ENCODE measurements around the gene COLGALT1. TPM values are rescaled to one million over a fixed set of nuclear protein-coding genes. Genes with fewer than 3 reads are reported as not detected.

The COLGALT1 gene
- total RNA-seq, 1 donor from 2014 or later, result 121 TPM

GRCh38 chr19:17616961-17617806 lies 61.7 kb downstream of the COLGALT1 start:
- H3K27me3 Mint-ChIP-seq (ENCODE audit: unreplicated experiment), result no peaks in the 10 kb centered on the region
- H3K27ac Mint-ChIP-seq (ENCODE audit: unreplicated experiment), result no peak overlapping the region
- DNase-seq (ENCODE audit: extremely low spot score, unreplicated experiment), result no peak

GRCh38 chr19:17617807-17618192 lies 62.4 kb downstream of the COLGALT1 start:
- no peak overlapping the region for H3K4me3 Mint-ChIP-seq (ENCODE audit: unreplicated experiment)
- no peaks in the 10 kb centered on the region for H3K4me1 Mint-ChIP-seq (ENCODE audit: unreplicated experiment)
- H3K27me3 Mint-ChIP-seq (ENCODE audit: unreplicated experiment), result no peaks in the 10 kb centered on the region
- TF ChIP-seq CTCF (IDR thresholded peaks at IDR 0.05), result no peak
- no peak for DNase-seq (ENCODE audit: extremely low spot score, unreplicated experiment)
- H3K9me3 Mint-ChIP-seq (ENCODE audit: unreplicated experiment), result peaks cover 9% of the 10 kb centered on the region
- no peak overlapping the region for H3K27ac Mint-ChIP-seq (ENCODE audit: unreplicated experiment)
- no peaks in the 10 kb centered on the region for H3K36me3 Mint-ChIP-seq (ENCODE audit: unreplicated experiment)

More at GRCh38 chr19:17616961-17617806, 61.7 kb downstream of the COLGALT1 start:
- TF ChIP-seq CTCF (IDR thresholded peaks at IDR 0.05), result no peak
- no peak overlapping the region for H3K4me3 Mint-ChIP-seq (ENCODE audit: unreplicated experiment)
- no peaks in the 10 kb centered on the region for H3K4me1 Mint-ChIP-seq (ENCODE audit: unreplicated experiment)
- no peaks in the 10 kb centered on the region for H3K36me3 Mint-ChIP-seq (ENCODE audit: unreplicated experiment)
- H3K9me3 Mint-ChIP-seq (ENCODE audit: unreplicated experiment), result peaks cover 9% of the 10 kb centered on the region

DNA sequence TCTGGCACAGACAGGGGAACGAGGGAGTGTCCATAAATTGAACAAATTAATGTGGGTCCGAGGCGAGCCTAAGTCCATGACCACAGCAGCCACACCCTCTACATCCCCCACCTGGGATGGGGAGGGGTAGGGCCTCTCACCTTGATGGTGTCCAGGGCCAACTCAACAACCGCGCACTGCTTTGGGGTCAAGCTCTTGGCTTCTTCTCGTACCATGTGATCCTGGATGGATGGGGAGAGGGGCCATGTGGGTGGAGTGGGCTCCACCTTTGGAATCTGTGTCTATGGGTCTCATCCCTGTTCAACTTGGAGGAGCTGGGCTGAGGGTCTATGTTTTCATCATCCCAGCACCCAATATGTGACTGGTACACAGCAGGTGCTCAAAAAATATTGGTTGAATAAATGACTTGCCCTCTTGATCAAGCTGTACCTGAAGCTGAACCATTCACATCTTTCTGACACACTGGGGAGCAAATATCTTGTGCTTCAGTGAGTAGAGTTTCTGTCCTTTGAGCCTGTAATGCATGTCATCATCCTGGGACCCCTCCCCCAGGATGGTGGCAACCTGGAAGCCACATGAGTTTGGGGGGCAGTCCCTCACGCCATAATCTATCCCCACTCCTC lies 62.9 kb downstream of the COLGALT1 start:
- H3K27ac Mint-ChIP-seq (ENCODE audit: unreplicated experiment), result no peak overlapping the region
- peaks cover 9% of the 10 kb centered on the region for H3K9me3 Mint-ChIP-seq (ENCODE audit: unreplicated experiment)
- H3K27me3 Mint-ChIP-seq (ENCODE audit: unreplicated experiment), result no peaks in the 10 kb centered on the region

GRCh38 chr19:17618936-17619335 lies 63.5 kb downstream of the COLGALT1 start:
- Mint-ChIP-seq H3K27ac (ENCODE audit: unreplicated experiment) (no peak overlapping the region), H3K9me3 (ENCODE audit: unreplicated experiment) (peaks cover 9% of the 10 kb centered on the region), H3K4me3 (ENCODE audit: unreplicated experiment) (no peak overlapping the region), H3K36me3 (ENCODE audit: unreplicated experiment) (no peaks in the 10 kb centered on the region), H3K27me3 (ENCODE audit: unreplicated experiment) (no peaks in the 10 kb centered on the region), H3K4me1 (ENCODE audit: unreplicated experiment) (no peaks in the 10 kb centered on the region)
- DNase-seq (ENCODE audit: extremely low spot score, unreplicated experiment), result no peak
- no peak for TF ChIP-seq CTCF (IDR thresholded peaks at IDR 0.05)

More for the DNA sequence above, 62.9 kb downstream of the COLGALT1 start:
- Mint-ChIP-seq H3K4me3 (ENCODE audit: unreplicated experiment) (no peak overlapping the region), H3K36me3 (ENCODE audit: unreplicated experiment) (no peaks in the 10 kb centered on the region), H3K4me1 (ENCODE audit: unreplicated experiment) (no peaks in the 10 kb centered on the region)
- DNase-seq (ENCODE audit: extremely low spot score, unreplicated experiment), result no peak
- TF ChIP-seq CTCF (IDR thresholded peaks at IDR 0.05), result no peak

GRCh38 chr19:17620696-17621095 lies 65.2 kb downstream of the COLGALT1 start:
- no peak for DNase-seq (ENCODE audit: extremely low spot score, unreplicated experiment)

More at GRCh38 chr19:17620696-17621095, 65.2 kb downstream of the COLGALT1 start:
- no peaks in the 10 kb centered on the region for H3K4me1 Mint-ChIP-seq (ENCODE audit: unreplicated experiment)
- peaks cover 9% of the 10 kb centered on the region for H3K9me3 Mint-ChIP-seq (ENCODE audit: unreplicated experiment)
- H3K27ac Mint-ChIP-seq (ENCODE audit: unreplicated experiment), result no peak overlapping the region
- H3K4me3 Mint-ChIP-seq (ENCODE audit: unreplicated experiment), result no peak overlapping the region
- TF ChIP-seq CTCF (IDR thresholded peaks at IDR 0.05), result no peak
- H3K27me3 Mint-ChIP-seq (ENCODE audit: unreplicated experiment), result no peaks in the 10 kb centered on the region
- H3K36me3 Mint-ChIP-seq (ENCODE audit: unreplicated experiment), result no peaks in the 10 kb centered on the region
